Upper lobe of right lung (tissue), 1 donor: ENCODE measurements around the gene ATP13A3. TPM values are rescaled to one million over a fixed set of nuclear protein-coding genes. Genes with fewer than 3 reads are reported as not detected.

Experiments used
- ATAC-seq: fragments of 200-7000 bp; cut with Tn5 transposase; one replicate; pipeline ENCODE4 v1.9.1; 2020; ENCODE audit warnings: mild to moderate bottlenecking, moderate library complexity
- DNase-seq: peaks from one replicate; pipeline ENCODE4 v3.0.0-alpha.2; 2020
- H3K27ac ChIP-seq: fragments of 200-600 bp; one replicate; pipeline ENCODE4 v1.8.0; 2022
- H3K27me3 ChIP-seq: fragments of 200-600 bp; one replicate; pipeline ENCODE4 v1.8.0; 2022; ENCODE audit warnings: mild to moderate bottlenecking
- H3K36me3 ChIP-seq: fragments of 200-600 bp; one replicate; pipeline ENCODE4 v1.8.0; 2022
- H3K4me1 ChIP-seq: fragments of 200-600 bp; one replicate; pipeline ENCODE4 v1.8.0; 2022
- H3K4me3 ChIP-seq: fragments of 200-600 bp; one replicate; pipeline ENCODE4 v1.8.0; 2022; ENCODE audit warnings: mild to moderate bottlenecking
- H3K9me3 ChIP-seq: fragments of 200-600 bp; one replicate; pipeline ENCODE4 v1.8.0; 2022
- intact Hi-C: fragments of 100-400 bp; cut with DNase I; formaldehyde crosslinking; loops from one replicate; pipeline ENCODE4 v1.11.0; 2022
- total RNA-seq: library from RNA; stranded (reverse); fragmentation: NEBNext Ultra II Directional; extraction: Animal tissue kit (Norgen Biotek cat#: 25700); gene quantifications from one replicate; pipeline ENCODE4 v1.2.1, GENCODE V29; 2021
- TF ChIP-seq, protein P1 (sequence below): fragments of 200-600 bp; IDR thresholded peaks from one replicate; pipeline ENCODE4 v1.8.0; 2022; ENCODE audit warnings: antibody characterized with exemption
- donor health status: DM: no; HTN: yes; CAD: no; lungs with severe emphysema.

The ATP13A3 gene
- total RNA-seq, 1 donor from 2014 or later: 101 TPM

DNA sequence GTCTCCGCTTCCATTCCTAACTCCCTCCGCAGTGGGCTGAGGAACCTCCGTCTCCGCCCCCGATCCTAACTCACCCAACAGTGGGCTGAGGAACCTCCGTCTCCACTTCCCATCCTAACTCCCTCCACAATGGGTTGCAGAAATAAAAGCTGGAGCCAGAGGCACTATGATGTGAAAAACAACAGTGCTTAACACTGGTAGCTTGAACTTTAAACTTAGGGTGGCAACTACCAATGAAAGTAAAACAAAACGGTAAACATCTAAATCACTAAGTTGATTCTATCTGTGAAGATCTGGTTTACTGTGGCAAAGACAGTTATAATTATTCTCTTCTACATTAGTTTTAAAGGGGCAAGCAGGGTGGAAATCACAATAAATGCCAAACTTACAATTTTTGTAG is 61.8 kb downstream of the ATP13A3 start:
- Histone ChIP-seq H3K27me3 (no peaks in the 10 kb centered on the region), H3K9me3 (no peaks in the 10 kb centered on the region), H3K36me3 (peaks cover 69% of the 10 kb centered on the region), H3K27ac (no peak overlapping the region), H3K4me1 (no peaks in the 10 kb centered on the region), H3K4me3 (no peak overlapping the region)
- DNase-seq (no peak), ATAC-seq (no peak)
- intact Hi-C loops: no loop called here
- TF ChIP-seq, protein P1, sequence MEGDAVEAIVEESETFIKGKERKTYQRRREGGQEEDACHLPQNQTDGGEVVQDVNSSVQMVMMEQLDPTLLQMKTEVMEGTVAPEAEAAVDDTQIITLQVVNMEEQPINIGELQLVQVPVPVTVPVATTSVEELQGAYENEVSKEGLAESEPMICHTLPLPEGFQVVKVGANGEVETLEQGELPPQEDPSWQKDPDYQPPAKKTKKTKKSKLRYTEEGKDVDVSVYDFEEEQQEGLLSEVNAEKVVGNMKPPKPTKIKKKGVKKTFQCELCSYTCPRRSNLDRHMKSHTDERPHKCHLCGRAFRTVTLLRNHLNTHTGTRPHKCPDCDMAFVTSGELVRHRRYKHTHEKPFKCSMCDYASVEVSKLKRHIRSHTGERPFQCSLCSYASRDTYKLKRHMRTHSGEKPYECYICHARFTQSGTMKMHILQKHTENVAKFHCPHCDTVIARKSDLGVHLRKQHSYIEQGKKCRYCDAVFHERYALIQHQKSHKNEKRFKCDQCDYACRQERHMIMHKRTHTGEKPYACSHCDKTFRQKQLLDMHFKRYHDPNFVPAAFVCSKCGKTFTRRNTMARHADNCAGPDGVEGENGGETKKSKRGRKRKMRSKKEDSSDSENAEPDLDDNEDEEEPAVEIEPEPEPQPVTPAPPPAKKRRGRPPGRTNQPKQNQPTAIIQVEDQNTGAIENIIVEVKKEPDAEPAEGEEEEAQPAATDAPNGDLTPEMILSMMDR: no peak

DNA sequence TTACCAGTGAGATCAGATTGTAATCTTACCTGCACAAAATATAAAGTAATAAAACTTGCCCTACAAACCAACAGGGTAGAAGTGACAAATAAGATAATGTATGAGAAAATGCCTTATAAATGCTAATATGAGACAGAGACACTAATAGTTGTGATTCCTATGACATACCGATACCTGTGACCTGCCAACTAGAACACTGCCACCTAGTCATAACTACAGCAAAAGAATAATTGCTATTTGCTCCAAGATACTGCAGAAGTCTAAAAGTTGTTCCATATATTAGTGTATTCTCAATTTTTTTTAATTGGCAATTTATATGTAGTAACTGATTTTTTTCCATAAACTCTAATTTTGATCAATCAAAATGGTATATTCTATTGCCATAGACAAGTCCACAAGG is 62.4 kb downstream of the ATP13A3 start:
- no peaks in the 10 kb centered on the region for H3K27me3 ChIP-seq
- TF ChIP-seq, protein P1: no peak
- ATAC-seq (no peak), DNase-seq (no peak)
- no peaks in the 10 kb centered on the region for H3K9me3 ChIP-seq
- H3K36me3 ChIP-seq: peaks cover 69% of the 10 kb centered on the region
- no peak overlapping the region for H3K27ac ChIP-seq
- no peak overlapping the region for H3K4me3 ChIP-seq
- no peaks in the 10 kb centered on the region for H3K4me1 ChIP-seq
- intact Hi-C loops: no loop called here

DNA sequence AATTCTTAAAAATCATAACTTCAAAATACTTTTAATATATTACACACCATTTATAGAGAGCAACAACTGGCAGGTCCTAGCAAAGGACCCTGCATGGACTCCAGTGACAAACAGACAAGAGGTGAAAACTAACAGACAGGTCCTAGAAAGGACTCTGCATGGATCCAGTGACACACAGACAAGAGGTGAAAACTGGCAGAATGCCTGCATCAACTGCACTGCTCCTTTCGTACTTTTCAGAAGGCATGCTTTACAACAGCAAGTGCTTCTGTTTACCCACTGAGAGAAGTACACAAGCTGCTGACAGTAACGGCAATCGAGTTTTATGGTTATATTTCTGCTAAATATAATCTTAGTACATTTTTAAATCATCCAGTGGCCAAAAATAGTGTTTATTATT is 63.5 kb downstream of the ATP13A3 start:
- ATAC-seq (no peak), DNase-seq (no peak)
- no peaks in the 10 kb centered on the region for H3K9me3 ChIP-seq
- TF ChIP-seq, protein P1: no peak
- H3K4me1 ChIP-seq: no peaks in the 10 kb centered on the region
- H3K27me3 ChIP-seq: no peaks in the 10 kb centered on the region
- no peak overlapping the region for H3K27ac ChIP-seq
- intact Hi-C loops: no loop called here
- no peak overlapping the region for H3K4me3 ChIP-seq
- H3K36me3 ChIP-seq: peaks cover 67% of the 10 kb centered on the region

DNA sequence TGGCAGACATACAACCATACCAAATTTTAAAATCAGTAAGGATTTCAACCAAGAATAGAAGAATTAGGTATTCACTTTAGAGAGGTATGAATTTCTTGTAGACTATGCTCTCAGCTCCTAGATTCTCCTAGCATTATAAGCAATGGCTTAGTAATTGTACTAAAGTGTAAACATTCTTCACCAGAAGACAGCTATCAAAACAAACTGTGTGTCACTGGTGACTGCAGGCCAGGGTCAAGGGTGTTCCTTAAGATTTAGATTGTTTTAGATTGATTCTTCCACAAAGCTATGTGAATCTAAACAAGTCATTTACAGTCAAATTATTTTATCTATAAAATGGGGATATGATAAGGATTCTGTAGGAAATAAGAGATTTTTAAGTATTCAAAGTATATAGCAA is 64.6 kb downstream of the ATP13A3 start:
- DNase-seq: no peak
- no peaks in the 10 kb centered on the region for H3K4me1 ChIP-seq
- intact Hi-C loops: no loop called here
- no peak overlapping the region for H3K27ac ChIP-seq
- no peaks in the 10 kb centered on the region for H3K9me3 ChIP-seq
- H3K36me3 ChIP-seq: peaks cover 58% of the 10 kb centered on the region
- ATAC-seq: no peak
- H3K27me3 ChIP-seq: no peaks in the 10 kb centered on the region
- TF ChIP-seq, protein P1: no peak
- H3K4me3 ChIP-seq: no peak overlapping the region

DNA sequence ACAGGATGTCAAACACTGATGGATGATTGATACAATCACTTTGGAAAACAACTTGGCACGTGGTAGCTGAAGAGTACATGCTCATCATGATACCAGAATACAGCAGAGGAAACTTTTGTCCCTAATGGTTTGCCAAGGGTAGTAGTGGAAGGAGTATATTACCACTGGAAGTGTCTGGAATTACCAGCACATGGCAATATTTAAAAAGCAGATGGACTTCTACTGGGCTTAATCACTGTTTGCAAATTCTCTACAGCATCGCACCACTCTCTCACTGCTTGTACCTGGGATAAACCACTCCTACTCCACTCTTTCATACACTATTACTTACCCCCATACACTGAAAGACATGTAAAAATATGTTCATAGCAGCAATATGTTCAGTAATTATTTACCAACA is 68.1 kb downstream of the ATP13A3 start:
- Histone ChIP-seq H3K4me3 (no peak overlapping the region), H3K27ac (no peak overlapping the region), H3K36me3 (peaks cover 30% of the 10 kb centered on the region), H3K4me1 (no peaks in the 10 kb centered on the region), H3K27me3 (no peaks in the 10 kb centered on the region), H3K9me3 (no peaks in the 10 kb centered on the region)
- TF ChIP-seq, protein P1: no peak
- intact Hi-C loops: no loop called here
- ATAC-seq (no peak), DNase-seq (no peak)

DNA sequence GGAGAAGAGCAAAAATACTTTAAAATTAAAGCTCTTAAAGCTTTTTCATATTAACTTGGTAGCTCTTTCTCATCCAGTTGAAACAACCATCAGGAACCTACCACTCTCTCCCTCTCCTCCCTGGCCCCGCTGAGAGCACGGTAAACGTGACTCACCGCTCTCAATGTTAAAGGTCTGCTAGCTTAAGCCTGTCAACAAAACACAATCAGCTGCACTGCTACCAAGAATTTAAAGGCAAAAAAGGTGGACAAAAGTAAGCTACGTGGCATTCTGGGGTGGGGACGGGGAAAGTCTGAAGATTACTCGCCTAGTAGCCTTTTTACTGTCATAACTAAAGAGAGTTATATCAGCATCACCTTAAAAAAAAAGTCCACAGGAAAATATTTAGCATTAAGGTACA is 79.4 kb downstream of the ATP13A3 start:
- intact Hi-C loops: no loop called here
- TF ChIP-seq, protein P1: no peak
- Histone ChIP-seq H3K9me3 (no peaks in the 10 kb centered on the region), H3K36me3 (peaks cover 17% of the 10 kb centered on the region), H3K4me1 (no peaks in the 10 kb centered on the region), H3K4me3 (no peak overlapping the region), H3K27ac (no peak overlapping the region), H3K27me3 (no peaks in the 10 kb centered on the region)
- ATAC-seq: peak; percentile 73
- no peak for DNase-seq
